PC-9 (cell line): ENCODE data around the gene GALC. TPM values are rescaled to one million over a fixed set of nuclear protein-coding genes. Genes with fewer than 3 reads are reported as not detected.

Experiments used
- BruUV-seq: library from RNA; stranded (reverse); fragments of 400-500 nt; replicated peaks from 2 replicates; lab custom pipeline; 2021; lab: Mats Ljungman, UMichigan
- CTCF ChIA-PET: fragments of 300-600 bp; sonication (Branson Sonifier 250); formaldehyde crosslinking; loops from one replicate; lab custom pipeline; 2022; ENCODE audit warnings: antibody characterized with exemption; lab: Charles Lee
- POLR2A ChIA-PET: fragments of 300-600 bp; sonication (Branson Sonifier 250); formaldehyde crosslinking; loops from one replicate; lab custom pipeline; 2022; ENCODE audit warnings: antibody characterized with exemption; ENCODE audit not compliant: unreplicated experiment; lab: Charles Lee
- DNase-seq, 2 experiments: peaks; one replicate each; pipeline versions ENCODE4 v3.0.0 to v3.0.0-alpha.2; 2015 to 2022; ENCODE audit warnings: mixed read lengths in 1 of 2
- H2AFZ ChIP-seq: fragments of 200-600 bp; sonication (generic); 2 replicates; pipeline ENCODE4 v1.8.1; 2017; ENCODE audit warnings: antibody characterized with exemption
- H3F3A ChIP-seq: fragments of 200-600 bp; sonication (generic); 2 replicates; pipeline ENCODE4 v1.8.1; 2017; ENCODE audit warnings: antibody characterized with exemption, mild to moderate bottlenecking, low read depth; ENCODE audit not compliant: insufficient read depth
- H3K27ac ChIP-seq: fragments of 200-600 bp; sonication (generic); 2 replicates; pipeline ENCODE4 v1.6.1; 2016; ENCODE audit warnings: mixed run types
- H3K27me3 ChIP-seq: fragments of 200-600 bp; sonication (generic); 2 replicates; pipeline ENCODE4 v1.6.1; 2016; ENCODE audit warnings: low read depth, mixed run types; ENCODE audit not compliant: insufficient read depth
- H3K36me3 ChIP-seq: fragments of 200-600 bp; sonication (generic); 2 replicates; pipeline ENCODE4 v1.6.1; 2016; ENCODE audit warnings: low read depth, mixed run types
- H3K4me1 ChIP-seq: fragments of 200-600 bp; sonication (generic); replicated peaks from 2 replicates; pipeline ENCODE4 v1.6.1; 2016; ENCODE audit warnings: mixed run types; ENCODE audit not compliant: insufficient read depth
- H3K4me2 ChIP-seq: fragments of 200-600 bp; sonication (generic); 2 replicates; pipeline ENCODE4 v1.6.1; 2017; ENCODE audit warnings: mixed run types
- H3K4me3 ChIP-seq: fragments of 200-600 bp; sonication (generic); 2 replicates; pipeline ENCODE4 v1.6.1; 2016; ENCODE audit warnings: mixed run types
- H3K79me2 ChIP-seq: fragments of 200-600 bp; sonication (generic); 2 replicates; pipeline ENCODE4 v1.6.1; 2017; ENCODE audit warnings: low read depth, mixed run types
- H3K9me2 ChIP-seq: fragments of 200-600 bp; sonication (generic); 2 replicates; pipeline ENCODE4 v1.8.1; 2017; ENCODE audit warnings: mild to moderate bottlenecking; ENCODE audit not compliant: insufficient read depth
- H3K9me3 ChIP-seq: fragments of 200-600 bp; sonication (generic); 2 replicates; pipeline ENCODE4 v1.8.1; 2016; ENCODE audit warnings: low read depth; ENCODE audit not compliant: insufficient read depth
- H4K20me1 ChIP-seq: fragments of 200-600 bp; sonication (generic); 2 replicates; pipeline ENCODE4 v1.8.1; 2017; ENCODE audit not compliant: insufficient read depth
- EZH2 ChIP-seq: fragments of 200-600 bp; sonication (generic); IDR thresholded peaks from 2 replicates; pipeline ENCODE4 v1.8.0; 2017; ENCODE audit warnings: antibody characterized with exemption, low read depth
- intact Hi-C: fragments of 100-400 bp; cut with micrococcal nuclease; formaldehyde crosslinking; loops from one replicate; pipeline ENCODE4 v1.10.0; 2022; ENCODE audit not compliant: unreplicated experiment
- total RNA-seq: library from RNA; stranded (reverse); gene quantifications from 2 replicates; pipeline ENCODE4 v1.2.3, GENCODE V29; 2021
- TF ChIP-seq, protein P1 (sequence below): fragments of 200-600 bp; sonication (generic); conservative IDR thresholded peaks from 2 replicates; pipeline ENCODE4 v1.6.1; 2017; ENCODE audit warnings: mixed run types, antibody characterized with exemption, mild to moderate bottlenecking, moderate library complexity

GALC gene
- total RNA-seq, 1 experiment from 2014 or later, result 2.0 TPM

DNA sequence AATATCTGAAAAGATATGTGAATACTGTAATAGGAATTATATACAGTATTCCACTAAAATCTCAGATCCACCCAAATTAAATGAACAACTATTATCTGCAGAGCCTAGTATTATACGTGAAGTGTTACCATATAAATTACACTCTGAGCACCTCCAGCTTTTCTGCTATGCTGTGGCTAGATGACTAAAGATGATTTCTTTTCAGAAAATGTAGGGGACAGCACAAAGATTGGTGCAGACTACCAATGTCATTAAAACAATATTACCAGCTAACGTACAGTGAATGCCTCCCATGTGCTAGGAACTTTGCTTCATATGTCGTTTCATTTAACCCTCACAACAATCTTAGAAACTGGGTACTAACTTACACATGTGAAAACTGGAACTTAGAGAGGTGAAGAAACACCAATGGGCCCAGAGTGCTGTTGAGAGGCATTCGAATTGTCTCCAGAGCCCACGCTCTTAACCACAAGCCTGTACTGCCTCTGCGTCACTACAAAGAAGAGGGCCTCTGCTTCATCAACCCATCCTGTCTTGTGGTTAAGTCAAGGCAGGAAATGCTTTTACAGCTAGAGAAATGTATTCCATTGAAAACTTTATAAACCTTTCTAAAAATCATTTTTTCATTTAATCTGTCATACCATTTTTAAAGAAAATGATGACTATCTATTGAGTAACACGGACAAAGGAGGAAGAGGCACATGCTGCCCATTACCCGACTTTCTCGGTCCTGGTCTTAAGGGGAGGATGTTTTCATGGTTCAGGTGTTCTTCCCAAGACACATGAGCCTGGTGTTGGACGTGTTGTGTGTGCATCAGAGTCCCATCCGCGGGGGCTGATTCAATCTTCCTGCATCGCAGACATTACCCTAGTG, 13.2 kb upstream of the GALC start:
- H4K20me1 ChIP-seq, result no peaks in the 10 kb centered on the region
- ChIA-PET CTCF (no interaction called here), POLR2A (no interaction called here)
- H3K9me2 ChIP-seq, result no peaks in the 10 kb centered on the region
- no peak for DNase-seq
- no peak overlapping the region for H3K27ac ChIP-seq
- BruUV-seq, result no TSS peak
- no peaks in the 10 kb centered on the region for H3K9me3 ChIP-seq
- 0 out of 2 replicates have a peak, but pooled peaks cover 2% of the 10 kb centered on the region for H3K27me3 ChIP-seq
- H3K4me2 ChIP-seq, result no peak overlapping the region
- H3K4me3 ChIP-seq, result no peak overlapping the region
- no peaks in the 10 kb centered on the region for H3K36me3 ChIP-seq
- no peaks in the 10 kb centered on the region for H3F3A ChIP-seq
- no peaks in the 10 kb centered on the region for H3K79me2 ChIP-seq
- H3K4me1 ChIP-seq, result no peaks in the 10 kb centered on the region
- no peak overlapping the region for H2AFZ ChIP-seq
- no peak for TF ChIP-seq EZH2
- TF ChIP-seq, protein P1, sequence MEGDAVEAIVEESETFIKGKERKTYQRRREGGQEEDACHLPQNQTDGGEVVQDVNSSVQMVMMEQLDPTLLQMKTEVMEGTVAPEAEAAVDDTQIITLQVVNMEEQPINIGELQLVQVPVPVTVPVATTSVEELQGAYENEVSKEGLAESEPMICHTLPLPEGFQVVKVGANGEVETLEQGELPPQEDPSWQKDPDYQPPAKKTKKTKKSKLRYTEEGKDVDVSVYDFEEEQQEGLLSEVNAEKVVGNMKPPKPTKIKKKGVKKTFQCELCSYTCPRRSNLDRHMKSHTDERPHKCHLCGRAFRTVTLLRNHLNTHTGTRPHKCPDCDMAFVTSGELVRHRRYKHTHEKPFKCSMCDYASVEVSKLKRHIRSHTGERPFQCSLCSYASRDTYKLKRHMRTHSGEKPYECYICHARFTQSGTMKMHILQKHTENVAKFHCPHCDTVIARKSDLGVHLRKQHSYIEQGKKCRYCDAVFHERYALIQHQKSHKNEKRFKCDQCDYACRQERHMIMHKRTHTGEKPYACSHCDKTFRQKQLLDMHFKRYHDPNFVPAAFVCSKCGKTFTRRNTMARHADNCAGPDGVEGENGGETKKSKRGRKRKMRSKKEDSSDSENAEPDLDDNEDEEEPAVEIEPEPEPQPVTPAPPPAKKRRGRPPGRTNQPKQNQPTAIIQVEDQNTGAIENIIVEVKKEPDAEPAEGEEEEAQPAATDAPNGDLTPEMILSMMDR, result no peak
- intact Hi-C loops, result no loop called here

DNA sequence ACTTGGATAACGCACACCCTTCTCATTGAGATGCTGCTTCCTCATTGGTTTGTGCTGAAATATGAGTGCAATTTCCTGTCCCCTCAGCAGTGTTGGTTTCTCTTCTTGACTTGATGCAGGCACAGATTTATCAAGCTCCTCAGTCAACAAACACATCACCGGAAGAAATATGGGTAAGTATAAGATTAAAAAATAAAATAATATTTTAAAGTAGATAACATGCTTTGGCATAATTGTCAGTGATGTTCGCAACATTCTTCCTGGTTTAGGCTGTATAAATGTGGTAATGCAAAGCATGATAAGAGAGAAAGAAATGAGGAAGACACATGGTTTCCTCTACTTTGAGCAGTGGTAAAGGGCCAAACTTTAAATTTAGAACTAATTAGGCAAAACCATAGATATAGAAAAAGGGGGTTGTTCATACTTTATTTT, 12.1 kb upstream of the GALC start, which contains the start of gene GPR65:
Gene GPR65, plus strand, starts transcription at position 86 of the 432 bp plus-strand sequence. CDS start 5,713 bp downstream, outside the sequence.
- H3K9me2 ChIP-seq, result no peaks in the 10 kb centered on the region
- intact Hi-C loops, result no loop called here
- no TSS peak for BruUV-seq
- no peak within 1 kb of the TSS for H2AFZ ChIP-seq
- H3K9me3 ChIP-seq, result no peaks in the 10 kb centered on the region
- H3K27me3 ChIP-seq, result no peaks in the 10 kb centered on the region
- TF ChIP-seq, protein P1, result no peak
- TF ChIP-seq EZH2, result no peak
- H3K4me2 ChIP-seq, result no peak within 1 kb of the TSS
- no peak within 1 kb of the TSS for H3K4me3 ChIP-seq
- no peaks in the 10 kb centered on the region for H4K20me1 ChIP-seq
- no peaks in the 10 kb centered on the region for H3K79me2 ChIP-seq
- H3F3A ChIP-seq, result no peaks in the 10 kb centered on the region
- H3K4me1 ChIP-seq, result no peaks in the 10 kb centered on the region
- CTCF ChIA-PET, result no interaction called here
- no peak within 1 kb of the TSS for H3K27ac ChIP-seq
- no peaks in the 10 kb centered on the region for H3K36me3 ChIP-seq
- POLR2A ChIA-PET, result no interaction called here
- DNase-seq, result no peak

DNA sequence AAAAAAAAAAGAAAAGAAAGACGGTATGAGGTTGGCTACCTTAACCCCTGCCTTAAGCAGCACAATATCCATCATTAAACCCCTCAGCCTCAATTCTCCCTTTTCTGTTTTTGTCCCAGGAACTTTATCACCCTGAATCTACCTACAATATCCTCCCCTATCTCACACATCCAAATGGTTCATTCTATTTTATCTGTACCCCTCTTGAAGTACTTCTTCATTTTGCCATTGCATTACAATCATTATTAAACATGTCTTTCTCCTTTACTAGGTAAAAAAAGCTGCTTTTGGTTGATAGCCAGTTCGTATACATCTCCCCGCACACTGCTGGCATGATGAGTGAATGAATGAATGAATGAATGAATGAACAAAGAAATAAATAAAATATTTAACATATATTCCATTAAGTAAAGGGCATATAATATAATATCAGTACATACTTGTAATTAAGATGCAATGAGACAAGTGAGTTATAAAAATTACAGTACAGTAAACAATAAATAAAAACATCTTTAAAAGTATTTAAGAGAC, 11.6 kb upstream of the GALC start:
- ChIA-PET POLR2A (no interaction called here), CTCF (no interaction called here)
- Histone ChIP-seq H4K20me1 (no peaks in the 10 kb centered on the region), H3F3A (no peaks in the 10 kb centered on the region), H2AFZ (no peak overlapping the region), H3K79me2 (no peaks in the 10 kb centered on the region), H3K27me3 (no peaks in the 10 kb centered on the region), H3K27ac (no peak overlapping the region), H3K9me2 (no peaks in the 10 kb centered on the region), H3K4me2 (no peak overlapping the region), H3K4me1 (no peaks in the 10 kb centered on the region), H3K36me3 (no peaks in the 10 kb centered on the region), H3K9me3 (no peaks in the 10 kb centered on the region), H3K4me3 (no peak overlapping the region)
- no TSS peak for BruUV-seq
- DNase-seq, result no peak
- intact Hi-C loops, result no loop called here
- no peak for TF ChIP-seq EZH2
- TF ChIP-seq, protein P1, result no peak
